Right hindlimb (tissue), 1 donor: ENCODE measurements around the gene BOD1.
"Not testable (repeated sequence)": the region's sequence is repeated elsewhere in the genome, so short reads cannot be mapped to it uniquely, and the experiment has no call there.

Experiments used
- DNase-seq: peaks from one replicate; pipeline ENCODE4 v3.0.0-alpha.2; 2018

Gene BOD1

GRCh38 chr5:173615884-173616576 is 420 bp downstream of the BOD1 start:
- peak; percentile 80 for DNase-seq

DNA sequence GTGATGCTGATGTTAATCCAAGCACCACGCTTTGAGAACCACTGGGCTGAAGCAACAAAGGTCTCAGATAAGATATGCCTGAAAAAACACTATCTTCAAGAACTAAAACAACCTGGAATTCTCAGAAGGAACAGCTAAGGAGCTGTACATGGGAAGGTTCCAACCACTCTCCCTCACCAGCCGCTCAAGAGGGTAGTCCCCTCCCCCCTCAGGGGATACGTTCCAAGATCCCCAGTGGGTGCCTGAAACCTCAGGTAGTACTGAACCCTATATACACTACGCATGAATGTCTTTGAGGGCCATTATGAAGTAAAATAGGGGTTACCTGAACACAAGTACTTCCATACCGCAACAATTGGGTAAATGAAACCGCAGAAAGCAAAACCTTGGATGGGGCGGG is 1.9 kb downstream of the BOD1 start:
- DNase-seq: no peak

DNA sequence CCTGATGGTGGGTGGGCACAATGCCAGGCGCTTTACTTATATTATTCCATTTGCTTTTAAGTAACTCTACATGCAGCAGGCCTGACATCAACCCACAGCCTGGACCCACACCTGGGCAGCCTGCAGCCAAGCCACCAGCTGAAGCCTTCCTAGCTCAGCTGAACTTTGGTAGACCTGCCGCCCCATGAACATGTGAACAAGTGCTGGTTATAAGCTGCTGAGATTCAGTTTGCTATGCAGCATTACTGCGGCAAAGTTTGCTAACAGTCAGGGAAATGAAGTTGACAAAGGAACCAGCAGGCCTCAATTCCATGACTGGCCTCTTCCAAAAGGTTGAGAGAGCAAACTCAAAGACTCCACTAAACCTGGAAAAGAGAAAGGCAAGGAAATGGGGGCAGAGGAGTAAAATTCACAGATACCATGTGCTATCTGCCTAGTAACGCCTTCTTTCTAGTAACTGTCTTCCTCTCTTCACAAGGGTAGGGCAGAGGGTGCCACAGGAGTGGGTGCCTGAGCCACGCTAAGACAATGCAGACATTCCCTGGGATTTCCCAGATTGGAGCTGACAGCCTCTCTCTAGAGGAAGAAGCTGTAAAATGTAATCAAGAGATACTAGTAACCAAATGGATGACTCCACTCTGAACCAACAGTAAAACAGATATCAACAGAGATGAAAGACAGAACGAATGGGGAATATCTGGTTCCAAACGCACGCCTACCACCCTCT is 2.9 kb downstream of the BOD1 start:
- no peak for DNase-seq

DNA sequence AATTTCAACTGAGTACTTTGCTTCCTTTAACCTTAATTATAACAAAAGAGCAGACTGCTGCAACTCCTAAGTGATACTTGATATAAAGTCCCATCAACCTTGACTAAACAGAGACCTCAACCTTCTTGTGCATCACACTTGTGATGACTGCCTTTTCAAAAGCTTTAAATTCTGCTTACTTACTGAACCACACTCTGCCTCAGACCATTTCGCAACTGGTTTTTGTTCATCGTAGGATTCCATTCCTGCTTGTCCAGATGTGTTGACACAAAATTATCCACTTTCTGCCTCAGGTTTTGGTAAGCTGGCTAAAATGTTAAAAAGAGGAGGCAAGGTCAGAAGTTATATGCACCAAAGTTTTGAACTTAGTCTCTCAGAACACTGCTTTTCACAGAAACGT is 3.5 kb downstream of the BOD1 start:
- DNase-seq: no peak

- DNase-seq: no peak
Observed at GRCh38 chr5:173611706-173612105, 4.7 kb downstream of the BOD1 start.

- DNase-seq: no peak
Observed at GRCh38 chr5:173604141-173604540, 12.3 kb downstream of the BOD1 start.

GRCh38 chr5:173602423-173602822 is 14.0 kb downstream of the BOD1 start:
- DNase-seq: no peak

- DNase-seq: no peak
Observed at GRCh38 chr5:173598686-173599085, 17.8 kb downstream of the BOD1 start.

DNA sequence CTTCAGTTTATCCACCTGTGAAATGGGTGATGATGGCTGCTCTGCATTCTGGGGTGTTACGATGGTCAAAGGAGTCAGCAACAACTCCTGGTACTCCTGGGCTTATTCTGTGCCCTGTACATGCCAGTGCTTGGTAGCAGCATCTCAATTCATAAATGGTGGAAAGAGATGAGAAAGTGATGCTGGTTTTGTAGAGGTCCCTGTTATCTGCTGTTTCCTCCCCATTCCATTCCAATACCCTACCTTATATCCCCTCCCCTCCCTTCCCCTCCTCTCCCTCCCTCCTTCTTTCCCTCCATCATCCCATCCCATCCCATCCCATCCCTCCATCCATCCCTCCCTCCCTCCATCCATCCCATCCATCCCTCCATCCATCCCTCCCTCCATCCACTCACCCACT is 19.1 kb downstream of the BOD1 start:
- DNase-seq: no peak

GRCh38 chr5:173595841-173596240 is 20.6 kb downstream of the BOD1 start:
- no peak for DNase-seq

- no peak for DNase-seq
Observed at GRCh38 chr5:173594061-173594460, 22.4 kb downstream of the BOD1 start.

DNA sequence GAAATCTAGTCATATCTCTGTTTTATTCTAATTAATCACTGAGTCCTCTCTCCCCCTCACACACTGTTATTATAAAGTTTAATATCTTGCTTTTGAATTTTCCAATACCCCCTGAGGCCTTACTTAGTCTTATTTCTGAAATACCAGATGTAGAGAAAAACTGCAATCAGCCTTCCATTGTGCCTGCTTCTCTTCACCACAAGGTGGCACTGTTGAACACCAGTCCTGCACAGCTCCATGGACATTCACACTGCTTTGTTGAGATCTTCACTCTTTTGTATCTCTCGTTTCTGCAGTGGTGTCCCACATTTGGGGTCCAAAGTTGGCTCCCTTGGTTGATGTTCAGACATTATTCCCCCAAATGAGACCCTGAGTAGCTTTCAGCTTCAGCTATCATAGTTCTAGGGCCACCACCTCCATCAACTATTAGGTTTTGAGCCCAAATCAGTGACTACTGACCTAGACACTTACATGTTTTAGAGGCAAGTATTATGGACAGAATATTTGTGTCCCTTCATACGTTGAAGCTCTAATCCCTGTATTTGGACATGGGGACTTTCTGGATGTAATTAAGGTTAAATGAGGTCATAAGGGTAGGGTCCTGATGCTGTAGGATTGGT is 24.3 kb downstream of the BOD1 start:
- no peak for DNase-seq

- DNase-seq: no peak
Observed at GRCh38 chr5:173591056-173591514, 25.4 kb downstream of the BOD1 start.

DNA sequence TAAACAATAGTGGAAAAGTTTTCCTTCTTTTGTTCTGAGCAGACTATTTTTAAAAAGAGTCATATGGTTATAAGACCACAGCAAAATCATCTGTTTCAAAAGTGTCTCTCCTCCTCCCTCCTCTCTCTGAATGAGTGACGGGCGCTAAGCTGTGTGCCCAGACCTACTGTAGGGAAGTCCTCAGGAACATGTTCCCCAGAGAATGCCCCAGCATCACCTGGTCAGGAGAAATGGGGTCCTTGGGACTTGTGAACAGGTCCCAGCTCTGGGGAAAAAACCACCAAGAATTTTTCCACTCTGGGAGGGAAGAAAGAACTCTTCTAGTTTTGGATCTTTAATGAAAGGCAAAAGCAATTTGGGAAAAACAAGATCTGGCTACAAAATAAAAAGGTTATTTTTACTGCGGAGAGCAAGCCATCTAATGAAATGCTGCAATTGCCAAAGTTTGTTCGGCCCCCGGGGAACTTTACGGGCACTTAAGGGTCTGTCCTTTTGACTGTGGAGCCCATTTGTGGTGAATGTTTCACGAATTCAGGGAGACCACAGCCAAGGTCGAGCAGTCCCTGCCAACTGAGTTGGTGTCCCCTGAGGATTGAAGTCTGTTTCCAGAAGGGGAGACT is 25.9 kb downstream of the BOD1 start:
- no peak for DNase-seq

- not testable (repeated sequence) for DNase-seq
Observed at GRCh38 chr5:173586133-173586532, 30.3 kb downstream of the BOD1 start.

DNA sequence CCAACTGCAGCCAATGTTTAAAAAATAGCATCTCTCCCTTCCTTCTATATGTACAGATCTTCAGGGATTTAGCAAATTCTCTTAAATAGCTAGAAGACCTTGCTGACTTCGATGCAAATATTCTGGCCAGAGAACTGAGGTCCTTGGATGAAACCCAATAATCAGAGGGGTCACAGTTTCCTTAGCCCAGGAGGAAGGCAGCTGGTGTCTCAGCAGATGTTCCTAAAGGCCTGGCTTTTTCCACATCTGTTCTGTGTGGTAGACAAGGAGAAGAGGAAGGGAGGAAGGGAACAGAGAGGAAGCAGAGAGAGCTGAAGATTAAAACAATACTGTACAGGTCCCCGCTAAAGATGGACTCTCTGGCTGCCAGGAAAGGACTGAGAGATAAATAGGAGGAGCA is 33.1 kb downstream of the BOD1 start:
- peak; percentile 74 for DNase-seq

DNA sequence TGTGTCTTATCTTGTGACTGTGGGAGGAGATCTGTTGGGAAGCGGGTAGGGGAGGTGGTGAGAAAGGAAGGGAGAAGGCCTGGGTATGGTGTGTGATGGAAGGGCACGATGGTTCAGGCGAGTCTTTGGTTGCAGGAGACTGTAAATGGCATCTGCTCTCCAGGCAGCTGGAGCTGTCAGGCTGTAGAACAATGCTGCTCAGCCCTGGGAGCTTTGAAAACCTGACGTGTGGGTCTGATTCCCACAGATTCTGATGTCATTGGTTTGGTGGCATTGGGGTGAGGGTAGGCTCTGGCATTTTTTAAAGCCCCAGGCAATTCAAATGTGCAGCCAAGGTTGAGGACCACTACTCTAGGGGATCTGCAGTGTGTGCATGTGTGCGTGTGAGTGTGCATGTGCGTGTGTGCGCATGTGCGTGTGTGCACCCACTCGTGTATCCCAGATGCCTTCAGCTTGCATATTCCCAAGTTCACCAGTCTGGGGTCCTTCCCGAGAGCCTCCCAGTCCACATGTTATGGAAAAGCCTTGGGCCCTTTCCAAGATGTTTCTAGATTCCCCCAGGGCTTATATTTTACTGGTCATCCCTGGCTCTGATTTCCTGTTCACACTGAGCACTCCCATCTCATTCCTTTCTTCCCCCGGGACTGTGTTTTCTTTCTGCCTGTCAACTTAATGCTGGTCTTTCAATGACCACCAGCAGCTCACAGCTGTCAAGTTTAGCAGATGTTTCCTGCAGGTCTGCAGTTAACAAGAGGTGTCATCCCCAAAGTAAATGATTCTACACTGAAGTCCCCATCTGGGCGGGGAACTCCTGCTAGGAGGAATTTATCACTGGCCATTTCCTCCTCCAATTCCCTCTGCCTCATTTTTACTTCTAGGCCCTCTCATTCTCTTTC is 34.0 kb downstream of the BOD1 start:
- DNase-seq: peak; percentile 72

GRCh38 chr5:173581408-173582215 is 34.8 kb downstream of the BOD1 start:
- DNase-seq: peak; percentile 55

DNA sequence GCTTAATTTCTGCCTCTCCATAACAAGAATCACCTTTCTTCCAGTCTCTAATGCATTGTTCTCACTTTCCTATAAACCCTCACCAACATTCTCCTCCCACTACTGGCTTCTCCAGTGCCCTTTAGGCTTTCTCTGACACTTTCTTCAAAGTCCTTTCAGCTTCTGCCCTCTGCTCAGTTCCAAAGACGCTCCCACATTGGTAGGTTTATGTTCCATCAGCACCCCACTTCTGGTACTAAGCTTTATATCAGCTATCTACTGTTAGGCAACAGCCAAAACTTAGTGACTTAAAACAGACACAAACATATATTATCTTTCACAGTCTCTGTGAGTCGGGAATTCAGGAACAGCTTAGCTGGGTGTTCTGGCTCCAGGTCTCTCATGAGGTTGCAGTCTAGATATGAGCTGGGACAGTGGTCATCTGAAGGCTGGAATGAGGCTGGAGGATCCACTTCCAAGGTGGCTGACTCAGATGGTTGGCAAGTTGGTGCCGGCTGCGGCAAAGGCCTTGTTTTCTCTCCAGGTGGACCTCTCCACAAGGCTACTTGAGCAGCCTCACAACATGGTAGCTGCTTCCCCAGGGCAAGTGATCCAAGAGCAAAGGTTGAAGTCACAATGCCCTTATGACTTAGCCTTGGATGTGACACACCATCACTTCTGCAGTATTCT is 37.4 kb downstream of the BOD1 start:
- no peak for DNase-seq

GRCh38 chr5:173577817-173578216 is 38.6 kb downstream of the BOD1 start:
- no peak for DNase-seq

- no peak for DNase-seq
Observed at GRCh38 chr5:173577166-173577565, 39.3 kb downstream of the BOD1 start.
